ENCODE data around the gene HNF4A.

DNA sequence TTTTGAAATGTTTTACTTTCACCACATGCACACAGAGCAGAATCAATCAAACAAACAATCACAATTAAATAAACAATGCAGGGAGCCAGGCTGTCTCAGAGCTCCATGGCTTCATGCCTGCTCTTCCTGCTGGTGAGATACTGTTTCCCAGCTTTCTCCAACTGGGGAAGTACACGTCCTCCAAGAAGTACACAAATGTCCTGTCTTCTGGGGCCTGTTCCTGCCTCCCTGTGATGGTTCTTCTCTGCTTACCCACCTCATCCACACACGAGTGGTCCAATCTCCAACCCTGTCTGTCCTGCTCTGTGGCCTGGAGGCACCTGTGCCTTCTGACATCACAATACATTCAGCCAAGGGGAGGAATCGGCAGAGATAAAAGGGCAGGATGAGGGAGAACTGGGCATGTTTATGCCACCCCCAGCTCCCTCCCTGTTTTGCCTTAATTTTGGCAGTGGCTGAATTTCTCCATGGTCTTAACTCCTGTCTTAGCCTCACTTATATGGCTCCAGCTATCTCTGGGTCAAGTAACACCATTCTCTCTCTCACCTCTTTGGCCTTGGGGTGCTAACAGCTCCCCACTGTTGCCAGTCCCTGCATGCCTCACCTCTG, 94.9 kb downstream of the HNF4A start:
- TF ChIP-seq CTCF (IDR thresholded peaks at IDR 0.05) (no peak), POLR2A (IDR thresholded peaks at IDR 0.05) (no peak)

Measured in uterus (tissue), 2 donors.